Muscle layer of colon (tissue), 2 donors: Measurements from ENCODE around the gene CXorf66.
"Not testable (repeated sequence)": the region's sequence is repeated elsewhere in the genome, so short reads cannot be mapped to it uniquely, and the experiment has no call there.

Experiments
- H3K27ac ChIP-seq: one replicate; pipeline ENCODE4 v1.7.0; 2013; ENCODE audit warnings: low read depth, mild to moderate bottlenecking, low read length, moderate library complexity
- H3K27me3 ChIP-seq, 2 donors: one replicate each; pipeline ENCODE4 v1.7.0; 2013; ENCODE audit warnings: low read length in 2 of 2, mild to moderate bottlenecking in 2 of 2; ENCODE audit not compliant: insufficient read depth in 2 of 2, control insufficient read depth in 1 of 2
- H3K36me3 ChIP-seq: one replicate; pipeline ENCODE4 v1.7.0; 2013; ENCODE audit warnings: mild to moderate bottlenecking, low read length; ENCODE audit not compliant: insufficient read depth
- H3K4me1 ChIP-seq: one replicate; pipeline ENCODE4 v1.7.0; 2013; ENCODE audit warnings: mild to moderate bottlenecking, low read length; ENCODE audit not compliant: insufficient read depth
- H3K4me3 ChIP-seq, 2 donors: one replicate each; pipeline ENCODE4 v1.7.0; 2013; ENCODE audit warnings: low read length in 2 of 2, low read depth in 1 of 2, mild to moderate bottlenecking in 1 of 2, moderate library complexity in 1 of 2
- H3K9ac ChIP-seq: one replicate; pipeline ENCODE4 v1.7.0; 2013; ENCODE audit warnings: low read length
- H3K9me3 ChIP-seq: one replicate; pipeline ENCODE4 v1.7.0; 2013; ENCODE audit warnings: mild to moderate bottlenecking, low read length
- donor health status: abdominal sarcoma.
- donor health status: Adenocarcinoma of cecum.

CXorf66 gene

GRCh38 chrX:139965421-139965820 is at the start of gene CXorf66:
Gene CXorf66 (minus strand): TSS chrX:139965521. CDS start chrX:139965496, 25 bp downstream.
- no peaks in the 10 kb centered on the region for H3K4me1 ChIP-seq
- H3K27me3 ChIP-seq: no peaks in the 10 kb centered on the region
- H3K4me3 ChIP-seq: no peak within 1 kb of the TSS
- no peaks in the 10 kb centered on the region for H3K36me3 ChIP-seq
- no peaks in the 10 kb centered on the region for H3K9me3 ChIP-seq
- no peak within 1 kb of the TSS for H3K27ac ChIP-seq
- no peak within 1 kb of the TSS for H3K9ac ChIP-seq

- Histone ChIP-seq H3K4me3 (no peak overlapping the region), H3K27me3 (no peaks in the 10 kb centered on the region), H3K4me1 (no peaks in the 10 kb centered on the region), H3K9me3 (no peaks in the 10 kb centered on the region), H3K36me3 (no peaks in the 10 kb centered on the region), H3K27ac (no peak overlapping the region), H3K9ac (no peak overlapping the region)
Measured at GRCh38 chrX:139982856-139983255, 17.5 kb upstream of the CXorf66 start.

- Histone ChIP-seq H3K9ac (no peak overlapping the region), H3K27ac (no peak overlapping the region), H3K36me3 (no peaks in the 10 kb centered on the region), H3K9me3 (peaks cover 4% of the 10 kb centered on the region), H3K4me1 (no peaks in the 10 kb centered on the region), H3K27me3 (peaks cover 0 to 7% of the 10 kb centered on the region in 2 donors), H3K4me3 (no peak overlapping the region)
Measured at GRCh38 chrX:139974471-139974870, 9.2 kb upstream of the CXorf66 start.

- H3K9me3 ChIP-seq: peaks cover 4% of the 10 kb centered on the region
- no peak overlapping the region for H3K27ac ChIP-seq
- no peak overlapping the region for H3K9ac ChIP-seq
- H3K36me3 ChIP-seq: no peaks in the 10 kb centered on the region
- no peak overlapping the region for H3K4me3 ChIP-seq
- H3K4me1 ChIP-seq: no peaks in the 10 kb centered on the region
- H3K27me3 ChIP-seq: peaks cover 0 to 7% of the 10 kb centered on the region in 2 donors
Measured at GRCh38 chrX:139972629-139973624, 7.6 kb upstream of the CXorf66 start.

GRCh38 chrX:139972113-139972512 is 6.8 kb upstream of the CXorf66 start:
- H3K27ac ChIP-seq: no peak overlapping the region
- H3K9me3 ChIP-seq: peaks cover 4% of the 10 kb centered on the region
- no peak overlapping the region for H3K4me3 ChIP-seq
- peaks cover 0 to 7% of the 10 kb centered on the region in 2 donors for H3K27me3 ChIP-seq
- no peaks in the 10 kb centered on the region for H3K4me1 ChIP-seq
- H3K36me3 ChIP-seq: no peaks in the 10 kb centered on the region
- H3K9ac ChIP-seq: no peak overlapping the region

GRCh38 chrX:139971394-139971749 is 6.1 kb upstream of the CXorf66 start:
- peaks cover 0 to 7% of the 10 kb centered on the region in 2 donors for H3K27me3 ChIP-seq
- no peaks in the 10 kb centered on the region for H3K9me3 ChIP-seq
- no peak overlapping the region for H3K27ac ChIP-seq
- no peaks in the 10 kb centered on the region for H3K4me1 ChIP-seq
- no peaks in the 10 kb centered on the region for H3K36me3 ChIP-seq
- H3K4me3 ChIP-seq: no peak overlapping the region
- H3K9ac ChIP-seq: no peak overlapping the region

- H3K4me1 ChIP-seq: no peaks in the 10 kb centered on the region
- H3K9me3 ChIP-seq: no peaks in the 10 kb centered on the region
- peaks cover 0 to 7% of the 10 kb centered on the region in 2 donors for H3K27me3 ChIP-seq
- H3K36me3 ChIP-seq: no peaks in the 10 kb centered on the region
- no peak overlapping the region for H3K4me3 ChIP-seq
- H3K9ac ChIP-seq: no peak overlapping the region
- H3K27ac ChIP-seq: no peak overlapping the region
Measured at GRCh38 chrX:139969286-139969685, 4.0 kb upstream of the CXorf66 start.

- H3K27me3 ChIP-seq: peaks cover 0 to 7% of the 10 kb centered on the region in 2 donors
- H3K9ac ChIP-seq: no peak overlapping the region
- H3K4me3 ChIP-seq: no peak overlapping the region
- no peaks in the 10 kb centered on the region for H3K9me3 ChIP-seq
- H3K4me1 ChIP-seq: no peaks in the 10 kb centered on the region
- H3K36me3 ChIP-seq: no peaks in the 10 kb centered on the region
- H3K27ac ChIP-seq: no peak overlapping the region
Measured at GRCh38 chrX:139967750-139968149, 2.4 kb upstream of the CXorf66 start.

GRCh38 chrX:139967300-139967699 is 2.0 kb upstream of the CXorf66 start:
- no peaks in the 10 kb centered on the region for H3K36me3 ChIP-seq
- no peak overlapping the region for H3K4me3 ChIP-seq
- H3K27ac ChIP-seq: no peak overlapping the region
- H3K27me3 ChIP-seq: peaks cover 0 to 7% of the 10 kb centered on the region in 2 donors
- no peaks in the 10 kb centered on the region for H3K4me1 ChIP-seq
- H3K9ac ChIP-seq: no peak overlapping the region
- no peaks in the 10 kb centered on the region for H3K9me3 ChIP-seq

GRCh38 chrX:139966159-139966558 is 838 bp upstream of the CXorf66 start:
- H3K4me3 ChIP-seq, H3K36me3 ChIP-seq, H3K9ac ChIP-seq, H3K9me3 ChIP-seq, H3K4me1 ChIP-seq, H3K27me3 ChIP-seq, H3K27ac ChIP-seq: not testable (repeated sequence)

GRCh38 chrX:139961091-139961490 is 4.2 kb downstream of the CXorf66 start:
- not testable (repeated sequence) for H3K27ac ChIP-seq, H3K4me3 ChIP-seq, H3K4me1 ChIP-seq, H3K9me3 ChIP-seq, H3K9ac ChIP-seq, H3K27me3 ChIP-seq, H3K36me3 ChIP-seq

GRCh38 chrX:139949703-139950102 is 15.6 kb downstream of the CXorf66 start:
- Histone ChIP-seq H3K9ac (no peak overlapping the region), H3K4me1 (no peaks in the 10 kb centered on the region), H3K4me3 (no peak overlapping the region), H3K27ac (no peak overlapping the region), H3K9me3 (no peaks in the 10 kb centered on the region), H3K36me3 (no peaks in the 10 kb centered on the region), H3K27me3 (no peaks in the 10 kb centered on the region)
